ENCODE results near the gene TTYH2.
A peak's percentile ranks its signal among the peaks of the same experiment; 100 is the strongest.

The TTYH2 gene

GRCh38 chr17:74295625-74296547 lies 82.5 kb downstream of the TTYH2 start:
- DNase-seq (ENCODE audit: low spot score), result peak; percentile 20

- DNase-seq (ENCODE audit: low spot score), result peak; percentile 32
These were observed 83.2 kb downstream of the TTYH2 start for GRCh38 chr17:74296548-74296936.

- peak; percentile 35 for DNase-seq (ENCODE audit: low spot score)
These were observed 84.6 kb downstream of the TTYH2 start for GRCh38 chr17:74297941-74298340.

DNA sequence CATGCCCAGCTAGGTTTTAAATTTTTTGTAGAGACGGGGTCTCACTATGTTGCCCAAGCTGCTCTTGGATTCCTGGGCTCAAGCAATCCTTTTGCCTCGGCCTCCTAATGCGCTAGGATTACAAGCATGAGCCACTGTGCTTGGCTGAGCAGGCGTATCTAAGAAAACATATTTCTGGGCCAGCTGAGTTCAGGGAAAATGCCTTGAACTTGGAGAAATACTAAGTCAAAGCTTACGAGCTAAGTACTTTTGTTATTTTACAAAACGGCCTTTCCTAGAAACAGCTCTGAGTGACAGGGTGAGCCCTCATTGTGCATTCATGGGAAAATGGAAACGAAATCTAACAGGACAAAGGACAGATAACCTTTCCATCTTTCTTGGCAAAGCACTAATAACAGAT lies 85.4 kb downstream of the TTYH2 start:
- DNase-seq (ENCODE audit: low spot score), result no peak

DNA sequence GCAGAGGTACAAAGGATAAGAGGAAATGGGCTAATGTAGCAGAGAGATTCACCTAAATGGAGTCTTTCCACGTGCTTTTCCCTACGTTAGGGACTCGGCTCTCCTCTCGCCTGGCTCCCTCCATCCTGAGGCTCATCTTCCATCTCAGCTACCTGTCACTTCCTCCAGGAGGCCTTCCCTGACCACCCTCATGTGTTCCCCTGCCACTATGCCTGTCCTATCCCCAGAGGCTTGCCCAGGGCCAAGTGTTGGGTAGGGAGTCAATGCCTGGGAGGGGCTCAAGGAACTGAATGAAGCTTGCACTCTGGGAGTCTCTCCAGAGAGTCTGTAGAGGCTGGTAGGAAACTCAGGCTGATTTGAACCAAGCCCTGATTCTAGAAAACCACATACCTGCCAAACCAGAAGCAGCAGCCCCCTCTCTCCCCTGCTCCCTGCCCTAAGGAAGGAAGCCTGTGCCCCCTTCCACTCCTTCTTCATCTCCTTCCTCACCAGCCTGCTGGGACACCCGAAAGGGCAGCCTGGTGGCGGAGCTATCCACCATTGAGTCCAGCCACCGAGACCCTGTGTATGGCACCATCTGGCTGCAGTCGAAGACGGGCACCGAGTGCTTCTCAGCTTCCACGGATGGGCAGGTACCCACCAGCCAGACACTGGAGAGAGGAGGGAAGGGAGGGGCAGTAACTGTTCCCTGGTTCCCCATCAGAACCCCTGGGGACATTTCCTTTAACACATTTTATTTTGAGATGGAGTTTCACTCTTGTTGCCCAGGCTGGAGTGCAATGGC lies 86.0 kb downstream of the TTYH2 start:
- no peak for DNase-seq (ENCODE audit: low spot score)

- no peak for DNase-seq (ENCODE audit: low spot score)
These were observed 89.9 kb downstream of the TTYH2 start for GRCh38 chr17:74303305-74303704.

DNA sequence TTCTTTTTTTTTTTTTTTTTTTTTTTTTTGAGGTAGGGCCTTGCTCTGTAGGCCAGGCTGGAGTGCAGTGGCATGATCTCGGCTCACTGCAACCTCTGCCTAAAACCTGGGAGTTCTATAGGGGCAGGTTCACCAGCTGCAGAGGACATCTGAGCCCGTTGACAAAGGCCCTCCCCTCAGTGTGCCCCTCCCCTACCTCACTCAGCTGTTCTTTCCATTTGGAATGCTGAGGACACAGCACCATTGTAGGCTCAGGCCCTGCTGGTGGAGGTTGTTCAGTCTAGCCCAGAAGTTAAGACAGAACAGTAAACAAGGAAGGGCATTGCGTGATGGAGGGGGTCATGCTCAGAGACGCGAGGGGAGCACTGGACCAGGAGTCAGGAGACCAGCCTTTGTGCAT lies 90.8 kb downstream of the TTYH2 start:
- no peak for DNase-seq (ENCODE audit: low spot score)

DNA sequence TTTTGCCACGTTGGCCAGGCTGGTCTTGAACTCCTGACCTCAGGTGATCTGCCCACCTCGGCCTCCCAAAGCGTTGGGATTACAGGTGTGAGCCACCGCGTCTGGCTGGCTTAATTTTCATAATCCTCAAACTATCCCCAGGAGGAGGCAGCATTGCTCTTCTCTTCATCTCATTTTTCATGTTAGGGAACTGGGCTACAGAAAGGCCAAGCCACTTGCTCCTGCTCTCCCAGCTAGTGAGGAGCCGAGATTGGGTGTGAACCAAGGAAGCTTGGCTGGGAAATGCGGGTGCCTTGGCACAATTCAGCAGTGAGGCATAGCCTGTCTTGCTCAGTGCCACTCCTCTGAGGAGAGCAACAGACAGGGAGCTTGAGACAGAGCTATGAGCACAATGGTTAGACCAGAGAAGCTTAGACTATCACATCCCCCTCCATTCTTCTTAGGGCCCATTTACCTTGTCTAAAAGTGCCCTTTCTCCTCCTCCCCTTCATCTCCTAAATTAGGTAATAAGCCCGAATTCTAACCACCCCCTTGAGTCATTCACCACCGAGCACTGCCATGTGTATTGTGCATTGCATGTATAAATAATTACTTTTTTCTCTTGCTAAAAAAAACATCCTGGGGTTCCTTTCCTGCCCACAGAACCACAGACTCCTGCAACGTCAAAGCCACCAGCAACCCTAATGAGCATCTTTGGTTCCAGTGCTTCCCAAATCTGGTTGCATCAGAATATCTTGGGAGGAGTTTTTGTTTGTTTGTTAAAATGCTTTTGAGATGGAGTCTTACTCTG lies 92.7 kb downstream of the TTYH2 start:
- DNase-seq (ENCODE audit: low spot score), result peak; percentile 44

DNA sequence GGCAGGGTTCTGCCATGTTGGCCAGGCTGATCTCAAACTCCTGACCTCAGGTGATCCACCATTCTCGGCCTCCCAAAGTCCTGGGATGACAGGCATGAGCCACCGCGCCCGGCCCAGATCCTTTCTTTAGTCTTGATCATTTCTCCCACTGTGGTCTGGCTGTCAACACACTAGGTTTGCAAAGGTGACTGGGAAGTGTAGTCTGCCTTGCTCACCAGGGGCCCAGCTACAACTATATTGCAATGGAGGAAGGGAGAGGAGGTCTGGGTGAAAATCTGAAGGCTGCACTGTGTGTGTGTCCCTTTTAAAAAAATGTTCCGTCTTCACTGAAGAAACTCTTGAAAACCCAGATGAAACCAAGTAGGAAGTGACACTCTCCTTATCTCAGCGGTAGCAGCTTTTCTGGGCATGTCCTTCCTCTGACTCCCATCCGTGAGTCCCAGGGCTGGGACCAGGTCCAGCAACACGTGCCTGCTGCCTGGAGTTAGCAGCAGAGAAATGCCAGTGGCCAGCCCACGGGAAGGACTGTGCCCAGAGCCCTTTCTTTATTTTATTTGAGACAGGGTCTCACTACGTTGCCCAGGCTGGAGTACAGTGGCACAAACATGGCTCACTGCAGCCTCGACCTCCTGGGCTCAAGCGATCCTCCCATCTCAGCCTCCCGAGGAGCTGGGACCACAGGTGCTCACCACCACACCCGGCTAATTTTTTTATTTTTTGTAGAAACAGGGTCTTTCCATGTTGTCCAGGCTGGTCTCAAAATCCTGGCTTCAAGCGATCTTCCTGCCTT lies 94.8 kb downstream of the TTYH2 start:
- DNase-seq (ENCODE audit: low spot score), result peak; percentile 77

DNA sequence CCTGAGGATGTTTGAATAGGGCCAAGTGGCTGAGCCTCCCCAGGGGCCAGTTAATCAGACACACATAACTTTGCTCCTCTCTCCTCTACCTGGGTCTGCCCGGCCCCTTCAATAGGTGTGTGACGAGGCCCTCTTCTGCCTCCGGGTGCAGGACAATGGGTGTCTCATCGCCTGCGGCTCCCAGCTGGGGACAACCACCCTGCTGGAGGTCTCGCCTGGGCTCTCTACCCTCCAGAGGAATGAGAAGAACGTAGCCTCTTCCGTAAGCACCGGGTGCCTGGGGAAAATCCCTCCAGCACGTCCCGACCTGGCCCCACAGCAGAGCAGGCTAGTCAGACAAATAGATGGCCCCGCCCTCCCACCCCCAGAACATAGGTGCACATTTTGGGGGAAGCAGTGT lies 96.5 kb downstream of the TTYH2 start:
- no peak for DNase-seq (ENCODE audit: low spot score)

Measured in kidney capillary endothelial cell (primary cell).